Trophoblast cell (in vitro differentiated cells and primary cell): ENCODE results near the gene SLC41A1.
A peak's percentile ranks its signal among the peaks of the same experiment; 100 is the strongest.

Experiments used
- DNase-seq, 2 donors: peaks; one replicate each; pipeline ENCODE4 v3.0.0-alpha.2; 2016
- H2AFZ ChIP-seq: 2 replicates; pipeline ENCODE4 v1.6.1; 2013; ENCODE audit warnings: low read length, moderate library complexity, mild to moderate bottlenecking; ENCODE audit not compliant: insufficient read depth, poor library complexity
- H2AK5ac ChIP-seq: 2 replicates; pipeline ENCODE4 v1.6.1; 2013; ENCODE audit warnings: mild to moderate bottlenecking, low read length
- H2BK120ac ChIP-seq: 2 replicates; pipeline ENCODE4 v1.6.1; 2013; ENCODE audit warnings: low read length, mild to moderate bottlenecking, moderate library complexity; ENCODE audit not compliant: insufficient read depth, poor library complexity
- H2BK12ac ChIP-seq: 2 replicates; pipeline ENCODE4 v1.6.1; 2013; ENCODE audit warnings: mild to moderate bottlenecking, low read length, moderate library complexity
- H2BK5ac ChIP-seq: 2 replicates; pipeline ENCODE4 v1.6.1; 2013; ENCODE audit warnings: low read length, low read depth, moderate library complexity, mild to moderate bottlenecking; ENCODE audit not compliant: poor library complexity
- H3K14ac ChIP-seq: 2 replicates; pipeline ENCODE4 v1.6.1; 2013; ENCODE audit warnings: mild to moderate bottlenecking, low read length
- H3K18ac ChIP-seq: 2 replicates; pipeline ENCODE4 v1.6.1; 2013; ENCODE audit warnings: mild to moderate bottlenecking, low read length
- H3K23ac ChIP-seq: 2 replicates; pipeline ENCODE4 v1.6.1; 2013; ENCODE audit warnings: low read length
- H3K27ac ChIP-seq: 2 replicates; pipeline ENCODE4 v1.5.1; 2013; ENCODE audit warnings: low read depth, mild to moderate bottlenecking, inconsistent platforms, low read length, moderate library complexity
- H3K27me3 ChIP-seq: 2 replicates; pipeline ENCODE4 v1.6.1; 2013; ENCODE audit warnings: inconsistent platforms, mild to moderate bottlenecking, low read length, moderate library complexity; ENCODE audit not compliant: insufficient read depth
- H3K36me3 ChIP-seq, 2 experiments: 1 replicate in 1 of 2; 2 replicates in 1 of 2; pipeline ENCODE4 v1.6.1; 2013; ENCODE audit warnings: low read length in 2 of 2, mild to moderate bottlenecking in 2 of 2, moderate library complexity in 1 of 2; ENCODE audit not compliant: insufficient read depth in 2 of 2, control insufficient read depth in 1 of 2
- H3K4ac ChIP-seq: 2 replicates; pipeline ENCODE4 v1.6.1; 2013; ENCODE audit warnings: low read depth, mild to moderate bottlenecking, low read length, moderate library complexity
- H3K4me1 ChIP-seq, 2 experiments: 1 replicate in 1 of 2; 2 replicates in 1 of 2; pipeline ENCODE4 v1.6.1; 2013; ENCODE audit warnings: low read length in 2 of 2, mild to moderate bottlenecking in 2 of 2, moderate library complexity in 1 of 2; ENCODE audit not compliant: insufficient read depth in 2 of 2, control insufficient read depth in 1 of 2
- H3K4me2 ChIP-seq: 2 replicates; pipeline ENCODE4 v1.6.1; 2013; ENCODE audit warnings: inconsistent platforms, mild to moderate bottlenecking, low read length, moderate library complexity
- H3K4me3 ChIP-seq: 2 replicates; pipeline ENCODE4 v1.5.1; 2013; ENCODE audit warnings: mild to moderate bottlenecking, low read depth, low read length, inconsistent platforms
- H3K79me1 ChIP-seq: one replicate; pipeline ENCODE4 v1.6.1; 2013; ENCODE audit warnings: low read length
- H3K79me2 ChIP-seq: 2 replicates; pipeline ENCODE4 v1.6.1; 2013; ENCODE audit warnings: low read length, mild to moderate bottlenecking; ENCODE audit not compliant: control insufficient read depth, insufficient read depth, poor library complexity
- H3K9ac ChIP-seq: 2 replicates; pipeline ENCODE4 v1.6.1; 2013; ENCODE audit warnings: mild to moderate bottlenecking, low read length
- H3K9me3 ChIP-seq: 2 replicates; pipeline ENCODE4 v1.6.1; 2013; ENCODE audit warnings: low read depth, mild to moderate bottlenecking, control low read depth, inconsistent platforms, low read length; ENCODE audit not compliant: insufficient read depth
- H4K12ac ChIP-seq: 2 replicates; pipeline ENCODE4 v1.6.1; 2013; ENCODE audit warnings: low read depth, mild to moderate bottlenecking, low read length, moderate library complexity
- H4K8ac ChIP-seq: 2 replicates; pipeline ENCODE4 v1.6.1; 2013; ENCODE audit warnings: low read depth, mild to moderate bottlenecking, low read length, moderate library complexity
- H4K91ac ChIP-seq: one replicate; pipeline ENCODE4 v1.6.1; 2013; ENCODE audit warnings: low read depth, mild to moderate bottlenecking, low read length, moderate library complexity
- WGBS: extraction: QIAGEN DNeasy Blood & Tissue Kit; methylation state at CpG from one replicate; pipeline ENCODE4 v1.1.7; 2013; ENCODE audit warnings: missing lambda C conversion rate; ENCODE audit not compliant: insufficient read length, insufficient coverage; ENCODE audit errors: extremely low coverage; 5-methylcytosine and 5-hydroxymethylcytosine counted together

SLC41A1 gene

GRCh38 chr1:205811660-205812059 is 1.3 kb downstream of the SLC41A1 start:
- peaks cover 5% of the 10 kb centered on the region for H3K79me2 ChIP-seq
- no peak overlapping the region for H2AK5ac ChIP-seq
- no CpG with 5 or more reads among the region's 5 CpGs for WGBS
- H3K36me3 ChIP-seq, result peaks cover 6 to 8% of the 10 kb centered on the region in 2 experiments
- H2AFZ ChIP-seq, result no peak overlapping the region
- H4K8ac ChIP-seq, result no peak overlapping the region
- H3K79me1 ChIP-seq, result peaks cover 7% of the 10 kb centered on the region
- no peak overlapping the region for H2BK5ac ChIP-seq
- no peak overlapping the region for H3K4me3 ChIP-seq
- no peak overlapping the region for H3K4ac ChIP-seq
- H3K27ac ChIP-seq, result no peak overlapping the region
- no peak overlapping the region for H3K18ac ChIP-seq
- H3K27me3 ChIP-seq, result no peaks in the 10 kb centered on the region
- H3K9ac ChIP-seq, result no peak overlapping the region
- H3K14ac ChIP-seq, result no peak overlapping the region
- DNase-seq, result no peak
- no peak overlapping the region for H2BK120ac ChIP-seq
- H2BK12ac ChIP-seq, result no peak overlapping the region
- H3K4me1 ChIP-seq, result peaks cover 5% of the 10 kb centered on the region in 2 experiments
- H4K91ac ChIP-seq, result no peak overlapping the region
- no peak overlapping the region for H3K4me2 ChIP-seq
- H3K23ac ChIP-seq, result no peak overlapping the region
- H4K12ac ChIP-seq, result no peak overlapping the region
- H3K9me3 ChIP-seq, result no peaks in the 10 kb centered on the region

GRCh38 chr1:205810448-205811157 is 2.4 kb downstream of the SLC41A1 start:
- peak in 1 of 2 donors; percentile 10 for DNase-seq
- WGBS, result no CpG with 5 or more reads among the region's 12 CpGs

GRCh38 chr1:205809942-205810345 is 3.1 kb downstream of the SLC41A1 start:
- H4K8ac ChIP-seq, result no peak overlapping the region
- no peak overlapping the region for H3K23ac ChIP-seq
- H2BK5ac ChIP-seq, result no peak overlapping the region
- no CpG with 5 or more reads among the region's 14 CpGs for WGBS
- no peak overlapping the region for H3K4ac ChIP-seq
- H2AK5ac ChIP-seq, result no peak overlapping the region
- H3K79me2 ChIP-seq, result peaks cover 5% of the 10 kb centered on the region
- no peak overlapping the region for H3K27ac ChIP-seq
- peaks cover 5% of the 10 kb centered on the region in 2 experiments for H3K4me1 ChIP-seq
- H3K4me2 ChIP-seq, result no peak overlapping the region
- no peak overlapping the region for H4K91ac ChIP-seq
- H2AFZ ChIP-seq, result no peak overlapping the region
- DNase-seq, result no peak
- H2BK12ac ChIP-seq, result no peak overlapping the region
- H3K9ac ChIP-seq, result no peak overlapping the region
- no peak overlapping the region for H3K4me3 ChIP-seq
- peaks cover 7% of the 10 kb centered on the region for H3K79me1 ChIP-seq
- no peak overlapping the region for H3K14ac ChIP-seq
- H2BK120ac ChIP-seq, result no peak overlapping the region
- H3K36me3 ChIP-seq, result peaks cover 6 to 8% of the 10 kb centered on the region in 2 experiments
- no peak overlapping the region for H4K12ac ChIP-seq
- no peaks in the 10 kb centered on the region for H3K27me3 ChIP-seq
- no peaks in the 10 kb centered on the region for H3K9me3 ChIP-seq
- peak overlapping the region; percentile 16 for H3K18ac ChIP-seq

More at GRCh38 chr1:205810448-205811157, 2.4 kb downstream of the SLC41A1 start:
- Histone ChIP-seq H4K8ac (no peak overlapping the region), H3K9ac (no peak overlapping the region), H3K14ac (no peak overlapping the region), H3K4me3 (no peak overlapping the region), H2BK12ac (no peak overlapping the region), H3K27me3 (no peaks in the 10 kb centered on the region), H2AK5ac (no peak overlapping the region), H4K12ac (no peak overlapping the region), H3K4ac (no peak overlapping the region), H3K18ac (no peak overlapping the region), H3K23ac (no peak overlapping the region), H3K4me2 (no peak overlapping the region), H2BK120ac (no peak overlapping the region), H4K91ac (no peak overlapping the region), H2AFZ (no peak overlapping the region), H3K27ac (no peak overlapping the region), H3K9me3 (no peaks in the 10 kb centered on the region), H3K79me2 (peaks cover 5% of the 10 kb centered on the region), H3K4me1 (peaks cover 5% of the 10 kb centered on the region in 2 experiments), H2BK5ac (no peak overlapping the region), H3K36me3 (peaks cover 6 to 8% of the 10 kb centered on the region in 2 experiments), H3K79me1 (peaks cover 7% of the 10 kb centered on the region)

- H4K12ac ChIP-seq, result no peak overlapping the region
- no peak overlapping the region for H2AK5ac ChIP-seq
- H2BK12ac ChIP-seq, result no peak overlapping the region
- H3K9ac ChIP-seq, result no peak overlapping the region
- no peak overlapping the region for H3K18ac ChIP-seq
- H3K14ac ChIP-seq, result no peak overlapping the region
- no peaks in the 10 kb centered on the region for H3K27me3 ChIP-seq
- no peak overlapping the region for H2BK5ac ChIP-seq
- H3K4ac ChIP-seq, result no peak overlapping the region
- H4K91ac ChIP-seq, result no peak overlapping the region
- H3K23ac ChIP-seq, result no peak overlapping the region
- peaks cover 6 to 8% of the 10 kb centered on the region in 2 experiments for H3K36me3 ChIP-seq
- H2AFZ ChIP-seq, result no peak overlapping the region
- H2BK120ac ChIP-seq, result no peak overlapping the region
- no peak overlapping the region for H3K27ac ChIP-seq
- H3K4me1 ChIP-seq, result peaks cover 5% of the 10 kb centered on the region in 2 experiments
- no peak overlapping the region for H3K4me3 ChIP-seq
- DNase-seq, result no peak
- no peaks in the 10 kb centered on the region for H3K9me3 ChIP-seq
- no peak overlapping the region for H4K8ac ChIP-seq
- no CpG with 5 or more reads among the region's 3 CpGs for WGBS
- no peak overlapping the region for H3K4me2 ChIP-seq
- H3K79me1 ChIP-seq, result peaks cover 7% of the 10 kb centered on the region
- peaks cover 5% of the 10 kb centered on the region for H3K79me2 ChIP-seq
Measured at GRCh38 chr1:205809469-205809868, 3.5 kb downstream of the SLC41A1 start.
